GM18868 (cell line): ENCODE results near the gene CPVL.

Experiments used
- ATAC-seq: cut with Tn5 transposase; IDR thresholded peaks from one replicate; pipeline ENCODE4 v1.9.1; 2021; ENCODE audit warnings: mild to moderate bottlenecking, moderate library complexity; ENCODE audit not compliant: unreplicated experiment

The CPVL gene

GRCh38 chr7:29156907-29157452 is 10.6 kb upstream of the CPVL start:
- ATAC-seq: no peak

GRCh38 chr7:29154076-29154475 is 7.7 kb upstream of the CPVL start:
- ATAC-seq: no peak

GRCh38 chr7:29150856-29151255 is 4.5 kb upstream of the CPVL start:
- no peak for ATAC-seq

- ATAC-seq: no peak
Observed at GRCh38 chr7:29149036-29149435, 2.7 kb upstream of the CPVL start.

GRCh38 chr7:29147821-29148220 is 1.5 kb upstream of the CPVL start:
- no peak for ATAC-seq

GRCh38 chr7:29146888-29147609 is 712 bp upstream of the CPVL start:
- no peak for ATAC-seq

- no peak for ATAC-seq
Observed at GRCh38 chr7:29145553-29146056, 732 bp downstream of the CPVL start.

- ATAC-seq: no peak
Observed at GRCh38 chr7:29143751-29144150, 2.6 kb downstream of the CPVL start.

- no peak for ATAC-seq
Observed at GRCh38 chr7:29142021-29142727, 4.2 kb downstream of the CPVL start.

GRCh38 chr7:29140873-29141468 is 5.4 kb downstream of the CPVL start:
- ATAC-seq: no peak

GRCh38 chr7:29139796-29140195 is 6.5 kb downstream of the CPVL start:
- no peak for ATAC-seq

- no peak for ATAC-seq
Observed at GRCh38 chr7:29139191-29139590, 7.1 kb downstream of the CPVL start.

GRCh38 chr7:29138588-29138987 is 7.7 kb downstream of the CPVL start:
- no peak for ATAC-seq

GRCh38 chr7:29135846-29136245 is 10.5 kb downstream of the CPVL start:
- no peak for ATAC-seq

GRCh38 chr7:29132980-29133379 is 13.4 kb downstream of the CPVL start:
- no peak for ATAC-seq

GRCh38 chr7:29131678-29132077 is 14.7 kb downstream of the CPVL start:
- ATAC-seq: no peak

GRCh38 chr7:29130096-29130495 is 16.2 kb downstream of the CPVL start:
- no peak for ATAC-seq

GRCh38 chr7:29127527-29127926 is 18.8 kb downstream of the CPVL start:
- no peak for ATAC-seq

GRCh38 chr7:29126804-29127203 is 19.5 kb downstream of the CPVL start:
- ATAC-seq: no peak

GRCh38 chr7:29123626-29124190 is 22.6 kb downstream of the CPVL start:
- no peak for ATAC-seq

- ATAC-seq: no peak
Observed at GRCh38 chr7:29122759-29123158, 23.6 kb downstream of the CPVL start.
